Epithelial cell of proximal tubule (primary cell): ENCODE results near the gene NFX1. TPM values are rescaled to one million over a fixed set of nuclear protein-coding genes. Genes with fewer than 3 reads are reported as not detected.

ENCODE experiments used
- DNase-seq: peaks from one replicate; pipeline ENCODE4 v3.0.0-alpha.2; 2011; ENCODE audit warnings: low read depth
- H3K4me3 ChIP-seq: 2 replicates; pipeline ENCODE4 v1.5.1; 2011; ENCODE audit warnings: low read depth, mild to moderate bottlenecking, low read length
- CTCF ChIP-seq: conservative IDR thresholded peaks from 2 replicates; pipeline ENCODE4 v1.5.1; 2012; ENCODE audit warnings: low read depth, mild to moderate bottlenecking, low read length
- total RNA-seq: library from RNA; depleted of rRNA; stranded (reverse); fragments of >200 nt; gene quantifications from 2 replicates; pipeline ENCODE4 v1.2.3, GENCODE V29; 2015

The NFX1 gene
- total RNA-seq, 1 donor from 2014 or later = 15.6 TPM

GRCh38 chr9:33415501-33416038, 125.3 kb downstream of the NFX1 start:
- peak; percentile 86 for TF ChIP-seq CTCF
- DNase-seq = no peak
- no peak overlapping the region for H3K4me3 ChIP-seq

GRCh38 chr9:33416996-33417395, 126.7 kb downstream of the NFX1 start:
- H3K4me3 ChIP-seq = no peak overlapping the region
- DNase-seq = no peak
- no peak for TF ChIP-seq CTCF

- TF ChIP-seq CTCF = no peak
- DNase-seq = no peak
- H3K4me3 ChIP-seq = no peak overlapping the region
Measured at GRCh38 chr9:33418090-33418489, 127.8 kb downstream of the NFX1 start.

- no peak for DNase-seq
- no peak overlapping the region for H3K4me3 ChIP-seq
- TF ChIP-seq CTCF = no peak
Measured at GRCh38 chr9:33419708-33420303, 129.5 kb downstream of the NFX1 start.

Other genes with a start within 250 kb of the NFX1 start
- 14.4 and 17.9 TPM in 2 replicates for gene SMU1, start 213.8 kb upstream of the NFX1 start, total RNA-seq
- gene B4GALT1, start 123.2 kb upstream of the NFX1 start, total RNA-seq = 44.5 and 60.7 TPM in 2 replicates
- gene SPINK4, start 50.3 kb upstream of the NFX1 start, total RNA-seq = not detected in 2 replicates
- 33.7 and 38.5 TPM in 2 replicates for gene BAG1, start 25.8 kb upstream of the NFX1 start, total RNA-seq
- 64.0 and 76.7 TPM in 2 replicates for gene CHMP5, start 25.5 kb upstream of the NFX1 start, total RNA-seq
- gene AQP7, start 112.1 kb downstream of the NFX1 start, total RNA-seq = not detected in 2 replicates
- gene AQP3, start 157.1 kb downstream of the NFX1 start, total RNA-seq = 0.65 and 5.4 TPM in 2 replicates
- gene NOL6, start 183.4 kb downstream of the NFX1 start, total RNA-seq = 19.3 and 45.4 TPM in 2 replicates
- gene ANKRD18B, start 233.7 kb downstream of the NFX1 start, total RNA-seq = 3.1 and 3.4 TPM in 2 replicates